ENCODE results near the gene DYNAP.

DYNAP gene

DNA sequence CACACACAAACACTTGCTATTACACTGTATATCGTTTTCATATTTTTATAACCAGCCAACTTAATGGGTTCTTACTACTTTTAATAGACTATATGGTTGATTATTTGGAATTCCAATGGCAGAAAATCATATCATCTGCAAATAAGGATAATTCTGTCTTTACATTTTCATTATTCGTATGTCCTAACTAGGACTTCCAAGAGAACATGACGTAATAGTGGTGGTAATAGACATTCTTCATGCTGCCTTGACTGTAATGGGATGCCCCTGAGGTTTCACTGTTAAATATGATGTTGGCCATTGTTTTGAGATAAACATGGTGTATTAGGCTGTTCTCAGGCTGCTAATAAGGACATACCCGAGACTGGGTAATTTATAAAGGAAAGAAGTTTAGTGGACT, 45.2 kb downstream of the DYNAP start:
- no peak for DNase-seq

DNA sequence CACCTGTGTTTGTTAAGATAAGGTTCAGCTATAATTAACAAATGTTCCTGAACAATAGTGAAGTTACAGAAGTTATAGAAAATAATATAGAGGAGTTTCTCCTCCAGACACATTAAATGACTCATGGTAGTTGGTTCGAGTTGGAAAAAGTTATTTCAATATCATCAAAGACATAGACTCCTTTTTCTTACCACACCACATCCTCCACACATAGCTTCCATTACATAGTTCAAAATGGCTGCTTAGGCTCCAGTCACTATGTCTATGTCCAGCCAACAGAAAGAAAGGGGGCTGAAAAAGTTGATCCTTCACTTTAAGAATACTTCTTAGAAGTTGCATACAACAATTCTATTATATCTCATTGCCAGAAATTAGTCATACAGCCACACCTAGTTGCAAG, 50.7 kb downstream of the DYNAP start:
- no peak for DNase-seq

DNA sequence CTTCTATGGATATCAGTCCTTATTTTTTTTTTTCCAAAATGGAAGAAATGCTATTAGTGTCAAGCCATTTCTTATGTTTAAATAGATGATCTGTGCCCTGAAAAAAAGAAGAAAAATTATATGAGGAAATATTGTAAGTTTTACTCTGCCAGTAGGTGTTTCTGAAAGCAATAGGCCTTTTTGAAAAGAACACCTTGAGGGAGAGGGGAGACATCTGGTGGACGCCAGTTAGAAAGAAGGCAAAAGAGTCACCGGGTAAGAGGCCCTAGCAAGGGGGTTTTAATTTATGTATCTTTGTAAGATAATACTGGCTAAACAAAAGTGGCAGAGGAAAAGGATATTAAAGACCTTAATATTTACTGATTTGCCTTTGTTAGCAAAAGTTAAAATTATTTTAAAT, 56.1 kb downstream of the DYNAP start:
- DNase-seq: no peak

Data from amygdala (tissue), 56 donors.